C4-2B (cell line): ENCODE results near the gene FGGY.

Experiments
- ZFX ChIP-seq: fragments of 450-650 bp; IDR thresholded peaks from 2 replicates; pipeline ENCODE4 v1.6.1; 2017
- TF ChIP-seq, protein P1 (sequence below): fragments of 450-650 bp; conservative IDR thresholded peaks from 2 replicates; pipeline ENCODE4 v1.5.1; 2017; ENCODE audit warnings: mild to moderate bottlenecking

DNA sequence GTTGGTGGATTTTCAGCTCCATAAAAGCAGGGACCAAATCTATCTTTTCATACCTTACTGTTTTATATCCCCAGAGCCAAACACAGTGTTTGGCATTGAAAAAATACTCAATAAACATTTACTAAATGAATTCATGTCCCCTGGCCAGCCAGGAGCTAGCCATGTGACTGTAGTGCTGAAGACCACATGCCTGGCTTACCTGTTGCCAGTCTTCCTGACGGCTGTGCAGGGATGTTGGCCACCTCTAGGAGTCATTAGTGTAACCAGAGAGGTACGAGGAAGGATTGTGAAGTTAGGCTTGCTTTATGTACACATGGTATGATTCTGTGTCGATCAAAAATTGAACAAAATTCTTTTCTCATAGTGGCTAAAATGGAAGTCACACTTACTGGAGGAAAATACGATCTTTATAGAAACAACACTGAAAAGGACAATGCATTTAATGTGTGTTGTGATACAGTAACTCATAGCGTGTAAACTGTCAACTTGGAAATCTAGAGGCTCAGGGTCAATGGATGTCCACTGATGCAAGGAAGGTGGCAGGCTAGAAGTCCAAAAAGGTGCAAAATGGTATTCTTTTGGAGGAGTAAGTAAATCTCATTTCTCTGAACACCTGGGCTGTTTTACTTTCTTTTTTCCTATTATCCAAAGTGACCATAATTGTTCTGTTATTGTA, 60.9 kb downstream of the FGGY start:
- TF ChIP-seq, protein P1, sequence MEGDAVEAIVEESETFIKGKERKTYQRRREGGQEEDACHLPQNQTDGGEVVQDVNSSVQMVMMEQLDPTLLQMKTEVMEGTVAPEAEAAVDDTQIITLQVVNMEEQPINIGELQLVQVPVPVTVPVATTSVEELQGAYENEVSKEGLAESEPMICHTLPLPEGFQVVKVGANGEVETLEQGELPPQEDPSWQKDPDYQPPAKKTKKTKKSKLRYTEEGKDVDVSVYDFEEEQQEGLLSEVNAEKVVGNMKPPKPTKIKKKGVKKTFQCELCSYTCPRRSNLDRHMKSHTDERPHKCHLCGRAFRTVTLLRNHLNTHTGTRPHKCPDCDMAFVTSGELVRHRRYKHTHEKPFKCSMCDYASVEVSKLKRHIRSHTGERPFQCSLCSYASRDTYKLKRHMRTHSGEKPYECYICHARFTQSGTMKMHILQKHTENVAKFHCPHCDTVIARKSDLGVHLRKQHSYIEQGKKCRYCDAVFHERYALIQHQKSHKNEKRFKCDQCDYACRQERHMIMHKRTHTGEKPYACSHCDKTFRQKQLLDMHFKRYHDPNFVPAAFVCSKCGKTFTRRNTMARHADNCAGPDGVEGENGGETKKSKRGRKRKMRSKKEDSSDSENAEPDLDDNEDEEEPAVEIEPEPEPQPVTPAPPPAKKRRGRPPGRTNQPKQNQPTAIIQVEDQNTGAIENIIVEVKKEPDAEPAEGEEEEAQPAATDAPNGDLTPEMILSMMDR = no peak
- no peak for TF ChIP-seq ZFX
